Measurements from ENCODE around the gene CUL4A. TPM values are rescaled to one million over a fixed set of nuclear protein-coding genes. Genes with fewer than 3 reads are reported as not detected.
"Not testable (repeated sequence)": the region's sequence is repeated elsewhere in the genome, so short reads cannot be mapped to it uniquely, and the experiment has no call there.

The CUL4A gene
- total RNA-seq, 4 donors from 2014 or later, result 67.3 to 268 (median 101) TPM

DNA sequence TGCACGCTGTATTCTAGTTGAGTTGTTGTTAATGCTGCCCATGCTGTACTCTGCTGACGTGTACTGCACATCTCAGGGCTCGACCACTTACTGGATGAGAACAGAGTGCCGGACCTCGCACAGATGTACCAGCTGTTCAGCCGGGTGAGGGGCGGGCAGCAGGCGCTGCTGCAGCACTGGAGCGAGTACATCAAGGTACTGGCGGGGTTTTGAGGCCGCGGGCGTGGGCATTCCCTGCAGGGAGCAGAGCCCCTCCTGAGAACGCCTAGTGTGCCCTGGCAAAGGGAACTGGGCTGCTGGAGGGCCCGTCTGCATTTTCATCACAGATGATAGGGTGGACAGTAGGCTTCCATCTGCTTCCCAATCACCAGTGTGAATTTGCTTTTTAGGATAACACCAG, 29.9 kb downstream of the CUL4A start:
- H3K4me3 ChIP-seq, result no peak overlapping the region
- TF ChIP-seq POLR2A (IDR thresholded peaks at IDR 0.05) (no peak), EP300 (IDR thresholded peaks at IDR 0.05) (no peak)
- TF ChIP-seq, protein P1, sequence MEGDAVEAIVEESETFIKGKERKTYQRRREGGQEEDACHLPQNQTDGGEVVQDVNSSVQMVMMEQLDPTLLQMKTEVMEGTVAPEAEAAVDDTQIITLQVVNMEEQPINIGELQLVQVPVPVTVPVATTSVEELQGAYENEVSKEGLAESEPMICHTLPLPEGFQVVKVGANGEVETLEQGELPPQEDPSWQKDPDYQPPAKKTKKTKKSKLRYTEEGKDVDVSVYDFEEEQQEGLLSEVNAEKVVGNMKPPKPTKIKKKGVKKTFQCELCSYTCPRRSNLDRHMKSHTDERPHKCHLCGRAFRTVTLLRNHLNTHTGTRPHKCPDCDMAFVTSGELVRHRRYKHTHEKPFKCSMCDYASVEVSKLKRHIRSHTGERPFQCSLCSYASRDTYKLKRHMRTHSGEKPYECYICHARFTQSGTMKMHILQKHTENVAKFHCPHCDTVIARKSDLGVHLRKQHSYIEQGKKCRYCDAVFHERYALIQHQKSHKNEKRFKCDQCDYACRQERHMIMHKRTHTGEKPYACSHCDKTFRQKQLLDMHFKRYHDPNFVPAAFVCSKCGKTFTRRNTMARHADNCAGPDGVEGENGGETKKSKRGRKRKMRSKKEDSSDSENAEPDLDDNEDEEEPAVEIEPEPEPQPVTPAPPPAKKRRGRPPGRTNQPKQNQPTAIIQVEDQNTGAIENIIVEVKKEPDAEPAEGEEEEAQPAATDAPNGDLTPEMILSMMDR (IDR thresholded peaks at IDR 0.05), result no peak
- H3K27me3 ChIP-seq, result no peaks in the 10 kb centered on the region
- peaks cover 0 to 92% (median 3%) of the 10 kb centered on the region in 3 donors for H3K36me3 ChIP-seq
- no peaks in the 10 kb centered on the region for H3K4me1 ChIP-seq
- H3K27ac ChIP-seq, result no peak overlapping the region
- no peaks in the 10 kb centered on the region for H3K9me3 ChIP-seq
- 84 to 91% methylated on average over 15 of the region's 15 CpGs for WGBS, 2 donors
- no peak for DNase-seq (ENCODE audit: low spot score in 2 of 2)

DNA sequence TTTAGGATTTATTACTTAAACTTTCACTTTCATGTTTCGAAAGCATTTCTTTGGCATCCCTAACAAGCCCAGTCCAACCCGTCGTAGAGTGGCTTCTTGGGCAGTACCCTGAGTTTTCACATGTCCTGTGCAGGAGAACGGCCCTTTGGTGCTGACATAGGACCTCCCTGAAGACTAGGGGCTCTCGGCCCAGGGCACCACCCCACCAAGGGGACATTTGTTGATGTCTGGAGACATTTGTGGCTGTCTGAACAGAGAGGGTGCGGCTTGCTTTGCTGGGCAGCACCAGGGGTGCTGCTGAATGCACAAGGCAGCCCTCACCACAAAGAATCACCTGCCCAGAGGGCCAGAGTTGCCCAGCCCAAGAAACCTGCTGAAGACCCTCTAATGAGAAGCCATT, 30.6 kb downstream of the CUL4A start:
- H3K36me3 ChIP-seq, result peaks cover 0 to 92% (median 3%) of the 10 kb centered on the region in 3 donors
- H3K27me3 ChIP-seq, result no peaks in the 10 kb centered on the region
- WGBS, 2 donors, result 89 to 95% methylated on average over 5 of the region's 6 CpGs
- H3K27ac ChIP-seq, result no peak overlapping the region
- H3K9me3 ChIP-seq, result no peaks in the 10 kb centered on the region
- TF ChIP-seq POLR2A (IDR thresholded peaks at IDR 0.05), result no peak
- TF ChIP-seq, protein P1 (IDR thresholded peaks at IDR 0.05), result no peak
- TF ChIP-seq EP300 (IDR thresholded peaks at IDR 0.05), result no peak
- no peak overlapping the region for H3K4me3 ChIP-seq
- no peak for DNase-seq (ENCODE audit: low spot score in 2 of 2)
- H3K4me1 ChIP-seq, result no peaks in the 10 kb centered on the region

DNA sequence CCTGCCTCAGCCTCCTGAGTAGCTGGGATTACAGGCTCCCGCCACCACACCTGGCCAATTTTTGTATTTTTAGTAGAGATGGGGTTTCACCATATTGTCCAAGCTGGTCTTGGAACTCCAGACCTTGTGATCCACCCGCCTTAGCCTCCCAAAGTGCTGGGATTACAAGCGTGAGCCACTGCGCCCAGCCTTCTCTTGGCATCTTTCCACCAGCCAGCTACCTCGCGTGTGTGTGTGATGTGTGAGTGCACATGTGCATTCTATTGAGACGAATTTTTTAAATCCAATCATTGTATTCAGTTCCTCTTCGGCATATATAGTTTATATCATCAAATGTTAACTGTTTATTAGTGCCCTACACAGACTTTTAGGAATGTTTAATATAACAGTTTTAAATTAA, 32.2 kb downstream of the CUL4A start:
- H3K4me3 ChIP-seq; H3K27ac ChIP-seq; DNase-seq (ENCODE audit: low spot score in 2 of 2); H3K27me3 ChIP-seq; H3K4me1 ChIP-seq; H3K9me3 ChIP-seq: not testable (repeated sequence)
- 84 to 85% methylated on average over 8 of the region's 8 CpGs for WGBS, 2 donors
- peaks cover 5 to 93% (median 9%) of the 10 kb centered on the region in 3 donors for H3K36me3 ChIP-seq

DNA sequence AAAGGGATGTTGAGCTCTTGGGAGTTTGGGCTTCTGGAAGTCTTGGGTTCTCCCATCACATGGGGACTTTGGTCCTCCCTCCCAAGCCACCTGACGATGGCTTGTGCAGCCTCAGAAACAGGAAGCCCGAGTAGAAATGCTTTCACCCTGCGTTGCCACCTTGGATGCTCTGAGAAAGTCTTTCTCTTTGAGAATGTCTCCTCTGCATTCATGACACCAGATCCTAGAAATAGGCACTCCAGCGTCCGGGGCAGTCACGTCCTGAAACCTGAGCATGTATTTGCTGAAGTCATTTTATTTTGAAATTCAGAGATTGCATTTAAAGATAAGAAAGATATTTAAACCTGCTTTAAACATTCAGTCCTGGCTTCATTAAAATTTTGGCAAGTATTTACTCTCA, 34.4 kb downstream of the CUL4A start:
- DNase-seq (ENCODE audit: low spot score in 2 of 2), result no peak
- 76 to 80% methylated on average over 6 of the region's 6 CpGs for WGBS, 2 donors
- peaks cover 5 to 100% (median 18%) of the 10 kb centered on the region in 3 donors for H3K36me3 ChIP-seq

DNA sequence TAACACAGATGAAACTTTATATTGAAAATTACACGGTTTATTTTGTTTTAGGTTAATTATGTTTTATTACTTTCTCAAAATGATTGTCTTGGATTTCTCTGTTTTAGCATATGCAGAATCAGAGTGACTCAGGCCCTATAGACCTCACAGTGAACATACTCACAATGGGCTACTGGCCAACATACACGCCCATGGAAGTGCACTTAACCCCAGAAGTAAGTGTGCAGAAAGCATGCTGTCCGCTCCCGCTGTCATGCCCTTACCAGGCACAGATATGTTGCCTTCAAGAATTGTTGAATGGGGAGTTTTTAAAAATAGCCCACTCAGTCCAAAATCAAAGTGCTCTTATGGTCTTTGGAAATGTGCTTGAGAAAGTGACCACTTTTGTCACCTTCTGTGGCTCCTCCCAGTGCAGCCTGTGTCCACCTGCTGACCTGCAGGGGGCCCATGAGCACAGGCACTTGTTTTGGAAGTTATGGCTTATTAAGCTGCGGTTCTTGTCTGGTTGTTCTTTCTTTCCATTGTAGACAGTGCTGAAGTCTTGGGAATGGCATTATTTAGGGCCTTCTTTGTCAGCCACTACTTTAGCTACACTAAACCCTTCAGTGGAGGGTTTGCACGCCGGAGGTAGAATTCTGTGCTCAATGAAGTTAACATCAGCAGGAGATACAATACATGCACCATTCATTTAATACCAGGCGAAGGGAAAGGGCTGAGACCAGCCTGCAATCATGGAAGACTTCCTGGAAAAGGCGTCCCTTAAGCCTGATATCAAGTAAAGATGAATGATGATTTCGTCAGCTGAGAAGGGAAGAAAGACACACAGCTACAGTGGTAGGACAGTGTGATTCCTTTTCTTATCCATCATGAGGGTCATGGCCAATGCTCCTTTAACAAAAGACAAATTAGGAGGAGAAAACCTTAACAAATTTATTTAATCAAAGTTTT, 36.7 kb downstream of the CUL4A start:
- no peak for DNase-seq (ENCODE audit: low spot score in 2 of 2)
- TF ChIP-seq, protein P1 (IDR thresholded peaks at IDR 0.05), result no peak
- TF ChIP-seq EP300 (IDR thresholded peaks at IDR 0.05) (no peak), POLR2A (IDR thresholded peaks at IDR 0.05) (no peak)
- no peaks in the 10 kb centered on the region for H3K27me3 ChIP-seq
- 75 to 90% methylated on average over 10 of the region's 10 CpGs for WGBS, 2 donors
- H3K36me3 ChIP-seq, result peaks cover 5 to 100% (median 18%) of the 10 kb centered on the region in 3 donors
- H3K27ac ChIP-seq, result no peak overlapping the region
- no peaks in the 10 kb centered on the region for H3K4me1 ChIP-seq
- no peaks in the 10 kb centered on the region for H3K9me3 ChIP-seq
- H3K4me3 ChIP-seq, result no peak overlapping the region

More for the DNA sequence above, 34.4 kb downstream of the CUL4A start:
- Histone ChIP-seq H3K27ac (no peak overlapping the region), H3K9me3 (no peaks in the 10 kb centered on the region), H3K4me1 (no peaks in the 10 kb centered on the region), H3K4me3 (no peak overlapping the region), H3K27me3 (no peaks in the 10 kb centered on the region)
- no peak for TF ChIP-seq EP300 (IDR thresholded peaks at IDR 0.05)
- TF ChIP-seq POLR2A (IDR thresholded peaks at IDR 0.05), result no peak
- TF ChIP-seq, protein P1 (IDR thresholded peaks at IDR 0.05), result no peak
